ENCODE measurements around the gene CACNA1H. TPM values are rescaled to one million over a fixed set of nuclear protein-coding genes. Genes with fewer than 3 reads are reported as not detected.

Gene CACNA1H
- total and polyA plus RNA-seq, 2 experiments from 2014 or later = 9.1 TPM

DNA sequence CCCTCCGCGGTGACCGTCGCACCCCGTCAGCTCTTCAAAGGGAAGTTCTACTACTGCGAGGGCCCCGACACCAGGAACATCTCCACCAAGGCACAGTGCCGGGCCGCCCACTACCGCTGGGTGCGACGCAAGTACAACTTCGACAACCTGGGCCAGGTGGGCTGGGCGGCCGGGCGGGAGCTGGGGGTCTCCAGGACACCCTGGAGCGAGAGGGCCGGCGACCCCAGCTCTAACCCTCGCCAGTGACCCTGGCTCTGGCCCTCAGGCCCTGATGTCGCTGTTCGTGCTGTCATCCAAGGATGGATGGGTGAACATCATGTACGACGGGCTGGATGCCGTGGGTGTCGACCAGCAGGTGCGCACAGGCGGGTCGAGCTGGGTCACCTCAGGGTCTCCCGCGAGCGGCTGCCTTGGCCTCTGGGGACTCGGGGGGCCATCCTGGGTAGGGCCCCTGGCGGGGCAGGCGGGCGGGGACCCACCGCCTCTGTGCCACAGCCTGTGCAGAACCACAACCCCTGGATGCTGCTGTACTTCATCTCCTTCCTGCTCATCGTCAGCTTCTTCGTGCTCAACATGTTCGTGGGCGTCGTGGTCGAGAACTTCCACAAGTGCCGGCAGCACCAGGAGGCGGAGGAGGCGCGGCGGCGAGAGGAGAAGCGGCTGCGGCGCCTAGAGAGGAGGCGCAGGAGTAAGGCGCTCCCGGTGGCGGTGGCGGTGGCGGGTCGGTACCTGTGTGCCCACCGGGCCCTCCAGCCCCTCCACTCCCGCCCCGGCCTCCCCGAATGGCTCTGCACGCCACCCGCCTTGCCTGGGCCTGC lies 58.8 kb downstream of the CACNA1H start:
- Histone ChIP-seq H3K9me2 (replicated peaks; ENCODE audit: insufficient read depth) (no peaks in the 10 kb centered on the region), H3K4me3 (no peak overlapping the region), H3K79me2 (no peaks in the 10 kb centered on the region), H3K4me2 (no peak overlapping the region), H3K9me3 (ENCODE audit: low read depth) (no peaks in the 10 kb centered on the region), H3K27ac (no peak overlapping the region), H3K4me1 (ENCODE audit: insufficient read depth) (no peaks in the 10 kb centered on the region), H3K36me3 (replicated peaks; ENCODE audit: insufficient read depth, low read depth) (no peaks in the 10 kb centered on the region), H4K20me1 (ENCODE audit: insufficient read depth, poor library complexity, severe bottlenecking) (no peaks in the 10 kb centered on the region), H3K27me3 (no peaks in the 10 kb centered on the region), H2AFZ (no peak overlapping the region)
- no peak for DNase-seq (ENCODE audit: low spot score)
- TF ChIP-seq EZH2 (IDR thresholded peaks at IDR 0.05; ENCODE audit: borderline replicate concordance) (no peak), EZH2phosphoT487 (IDR thresholded peaks at IDR 0.05; ENCODE audit: low read depth, severe bottlenecking, unreplicated experiment) (no peak)
- TF ChIP-seq, protein P1, sequence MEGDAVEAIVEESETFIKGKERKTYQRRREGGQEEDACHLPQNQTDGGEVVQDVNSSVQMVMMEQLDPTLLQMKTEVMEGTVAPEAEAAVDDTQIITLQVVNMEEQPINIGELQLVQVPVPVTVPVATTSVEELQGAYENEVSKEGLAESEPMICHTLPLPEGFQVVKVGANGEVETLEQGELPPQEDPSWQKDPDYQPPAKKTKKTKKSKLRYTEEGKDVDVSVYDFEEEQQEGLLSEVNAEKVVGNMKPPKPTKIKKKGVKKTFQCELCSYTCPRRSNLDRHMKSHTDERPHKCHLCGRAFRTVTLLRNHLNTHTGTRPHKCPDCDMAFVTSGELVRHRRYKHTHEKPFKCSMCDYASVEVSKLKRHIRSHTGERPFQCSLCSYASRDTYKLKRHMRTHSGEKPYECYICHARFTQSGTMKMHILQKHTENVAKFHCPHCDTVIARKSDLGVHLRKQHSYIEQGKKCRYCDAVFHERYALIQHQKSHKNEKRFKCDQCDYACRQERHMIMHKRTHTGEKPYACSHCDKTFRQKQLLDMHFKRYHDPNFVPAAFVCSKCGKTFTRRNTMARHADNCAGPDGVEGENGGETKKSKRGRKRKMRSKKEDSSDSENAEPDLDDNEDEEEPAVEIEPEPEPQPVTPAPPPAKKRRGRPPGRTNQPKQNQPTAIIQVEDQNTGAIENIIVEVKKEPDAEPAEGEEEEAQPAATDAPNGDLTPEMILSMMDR (IDR thresholded peaks at IDR 0.05; ENCODE audit: poor library complexity) = no peak
- 97% methylated on average over 35 of the region's 65 CpGs for WGBS (ENCODE audit: low lambda C conversion rate, missing lambda C conversion rate)

DNA sequence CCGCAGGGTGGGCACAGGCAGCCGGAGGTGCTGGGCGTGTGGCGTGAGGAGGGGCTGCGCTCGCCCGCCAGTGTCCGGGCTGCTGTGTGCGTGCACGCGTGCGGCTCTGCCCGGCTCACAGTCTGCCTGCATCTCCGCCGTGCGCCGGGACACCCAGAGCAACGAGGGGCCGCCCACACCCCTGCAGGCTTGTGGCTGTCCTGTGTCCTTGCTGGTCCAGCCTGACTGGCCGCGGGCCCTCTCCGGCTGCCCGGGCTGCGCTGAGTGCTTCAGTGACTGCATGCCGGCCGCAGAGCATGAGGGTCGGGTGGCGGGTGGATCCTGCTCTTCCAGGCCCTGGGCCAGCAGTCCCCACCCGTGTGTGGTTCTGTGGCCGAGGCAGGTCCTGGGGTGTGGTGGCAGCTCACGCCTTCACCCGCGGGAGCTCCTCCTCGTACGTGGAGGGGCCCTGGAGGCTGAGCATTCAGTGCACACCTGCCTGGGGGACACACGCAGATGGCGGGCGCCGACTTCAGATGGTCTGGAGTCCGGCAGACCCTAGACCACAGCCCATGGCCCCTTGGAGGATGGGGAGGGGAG lies 59.8 kb downstream of the CACNA1H start:
- Histone ChIP-seq H2AFZ (no peak overlapping the region), H3K4me1 (ENCODE audit: insufficient read depth) (no peaks in the 10 kb centered on the region), H3K27me3 (no peaks in the 10 kb centered on the region), H4K20me1 (ENCODE audit: insufficient read depth, poor library complexity, severe bottlenecking) (no peaks in the 10 kb centered on the region), H3K9me2 (replicated peaks; ENCODE audit: insufficient read depth) (no peaks in the 10 kb centered on the region), H3K4me3 (no peak overlapping the region), H3K27ac (no peak overlapping the region), H3K79me2 (no peaks in the 10 kb centered on the region), H3K4me2 (no peak overlapping the region), H3K36me3 (replicated peaks; ENCODE audit: insufficient read depth, low read depth) (no peaks in the 10 kb centered on the region), H3K9me3 (ENCODE audit: low read depth) (no peaks in the 10 kb centered on the region)
- no peak for DNase-seq (ENCODE audit: low spot score)
- WGBS (ENCODE audit: low lambda C conversion rate, missing lambda C conversion rate) = 97% methylated on average over 39 of the region's 40 CpGs
- TF ChIP-seq, protein P1 (IDR thresholded peaks at IDR 0.05; ENCODE audit: poor library complexity) = no peak
- TF ChIP-seq EZH2phosphoT487 (IDR thresholded peaks at IDR 0.05; ENCODE audit: low read depth, severe bottlenecking, unreplicated experiment) (no peak), EZH2 (IDR thresholded peaks at IDR 0.05; ENCODE audit: borderline replicate concordance) (no peak)

DNA sequence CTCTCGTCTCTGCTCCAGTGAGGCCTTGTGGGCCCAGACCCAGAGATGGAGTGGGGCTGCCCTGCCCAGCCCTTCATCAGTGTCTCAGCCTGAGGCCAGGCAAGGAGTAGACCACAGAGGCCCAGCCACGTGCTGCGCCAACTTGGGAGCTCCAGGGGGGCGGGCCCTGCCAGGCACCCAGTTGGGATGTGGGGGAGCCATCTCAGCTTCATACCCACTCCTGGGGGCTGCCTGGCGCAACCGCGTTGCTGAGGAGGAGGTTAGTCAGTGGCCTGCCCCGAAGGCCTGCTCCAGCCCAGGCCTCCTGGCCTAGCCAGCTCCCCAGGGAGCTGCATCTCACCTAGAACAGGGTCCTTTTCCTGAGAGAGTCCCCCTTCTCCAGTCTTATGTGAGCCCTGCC lies 60.3 kb downstream of the CACNA1H start:
- H4K20me1 ChIP-seq (ENCODE audit: insufficient read depth, poor library complexity, severe bottlenecking) = no peaks in the 10 kb centered on the region
- DNase-seq (ENCODE audit: low spot score) = no peak
- no peaks in the 10 kb centered on the region for H3K9me2 ChIP-seq (replicated peaks; ENCODE audit: insufficient read depth)
- TF ChIP-seq, protein P1 (IDR thresholded peaks at IDR 0.05; ENCODE audit: poor library complexity) = no peak
- no peak for TF ChIP-seq EZH2 (IDR thresholded peaks at IDR 0.05; ENCODE audit: borderline replicate concordance)
- no peak for TF ChIP-seq EZH2phosphoT487 (IDR thresholded peaks at IDR 0.05; ENCODE audit: low read depth, severe bottlenecking, unreplicated experiment)
- no peaks in the 10 kb centered on the region for H3K9me3 ChIP-seq (ENCODE audit: low read depth)
- no peak overlapping the region for H3K4me2 ChIP-seq
- H3K79me2 ChIP-seq = no peaks in the 10 kb centered on the region
- H3K27me3 ChIP-seq = no peaks in the 10 kb centered on the region
- no peaks in the 10 kb centered on the region for H3K4me1 ChIP-seq (ENCODE audit: insufficient read depth)
- H3K27ac ChIP-seq = no peak overlapping the region
- no peak overlapping the region for H2AFZ ChIP-seq
- 85% methylated on average over 8 of the region's 8 CpGs for WGBS (ENCODE audit: low lambda C conversion rate, missing lambda C conversion rate)
- H3K4me3 ChIP-seq = no peak overlapping the region
- H3K36me3 ChIP-seq (replicated peaks; ENCODE audit: insufficient read depth, low read depth) = no peaks in the 10 kb centered on the region
